Small intestine (tissue), 7 donors: ENCODE data around the gene PFDN5. TPM values are rescaled to one million over a fixed set of nuclear protein-coding genes. Genes with fewer than 3 reads are reported as not detected.

Source experiments
- DNase-seq, 2 donors: peaks; one replicate each; pipeline versions ENCODE4 v3.0.0 to v3.0.0-alpha.2; 2013
- FAIRE-seq: peaks from 2 replicates; lab custom pipeline; 2012; peaks lifted over from hg19 to GRCh38; lab: Jason Lieb, UNC
- H3K27ac ChIP-seq, 3 donors: one replicate each; pipeline ENCODE4 v1.5.1; 2013; ENCODE audit warnings: low read length in 2 of 3, mild to moderate bottlenecking in 2 of 3, control low read depth in 1 of 3, inconsistent platforms in 1 of 3, low read depth in 1 of 3, moderate library complexity in 1 of 3
- H3K27me3 ChIP-seq, 3 donors: one replicate each; pipeline ENCODE4 v1.6.1; 2013; ENCODE audit warnings: low read length in 3 of 3, inconsistent platforms in 1 of 3; ENCODE audit not compliant: control insufficient read depth in 3 of 3, insufficient read depth in 3 of 3
- H3K36me3 ChIP-seq, 3 donors: one replicate each; pipeline ENCODE4 v1.6.1; 2013; ENCODE audit warnings: low read length in 3 of 3, inconsistent platforms in 1 of 3, low read depth in 1 of 3, mild to moderate bottlenecking in 1 of 3, moderate library complexity in 1 of 3; ENCODE audit not compliant: control insufficient read depth in 3 of 3, insufficient read depth in 2 of 3
- H3K4me1 ChIP-seq, 3 donors: one replicate each; pipeline ENCODE4 v1.6.1; 2013; ENCODE audit warnings: low read length in 2 of 3, inconsistent platforms in 1 of 3, low read depth in 1 of 3, mild to moderate bottlenecking in 1 of 3, moderate library complexity in 1 of 3; ENCODE audit not compliant: control insufficient read depth in 3 of 3, insufficient read depth in 2 of 3
- H3K4me3 ChIP-seq, 3 donors: one replicate each; pipeline ENCODE4 v1.5.1; 2013; ENCODE audit warnings: low read length in 3 of 3, control low read depth in 1 of 3, inconsistent platforms in 1 of 3, low read depth in 1 of 3, mild to moderate bottlenecking in 1 of 3, moderate library complexity in 1 of 3
- H3K9me3 ChIP-seq, 2 donors: one replicate each; pipeline ENCODE4 v1.6.1; 2013; ENCODE audit warnings: low read depth in 1 of 2, low read length in 1 of 2; ENCODE audit not compliant: control insufficient read depth in 2 of 2, insufficient read depth in 1 of 2
- WGBS, 3 donors: extraction: QIAGEN DNeasy Blood & Tissue Kit; methylation state at CpG; one replicate each; pipeline ENCODE4 v1.1.7; 2013; 5-methylcytosine and 5-hydroxymethylcytosine counted together
- polyA plus RNA-seq, 4 donors: library from polyadenylated mRNA; stranded (reverse) in 3 of 4; unstranded in 1 of 4; fragments of 200-250 nt in 3 of 4; fragments of 120-200 nt in 1 of 4; gene quantifications; one replicate each; pipeline versions ENCODE4 v1.2.1 to v1.2.3, GENCODE V29; 2013
- donor health status: healthy with polysubstance abuse.
- donor health status: control.
- donor health status: control.
- donor health status: Bipolar disorder and iron deficiency.
- donor health status: healthy.

PFDN5 gene
- polyA plus RNA-seq, 4 donors, result 620 to 1,223 (median 795) TPM

DNA sequence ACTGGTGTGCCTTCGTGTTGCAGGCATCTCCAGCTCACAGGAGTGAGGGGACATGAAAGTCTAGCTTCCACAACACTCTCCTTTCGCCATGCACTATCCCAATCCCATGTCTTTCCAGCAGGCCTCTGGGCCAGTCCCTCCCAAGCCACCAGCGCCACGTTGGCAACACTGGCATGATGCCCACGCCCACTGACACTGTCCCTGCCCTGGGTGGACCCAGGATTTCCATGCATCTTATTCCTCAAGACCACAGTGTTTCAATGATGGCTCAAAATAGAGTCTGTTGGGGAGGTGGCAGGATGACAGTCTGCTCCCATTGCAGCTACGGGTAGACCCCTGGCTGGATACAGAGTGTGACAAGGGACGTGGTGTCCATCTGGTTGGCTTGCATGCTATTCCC, 38.5 kb downstream of the PFDN5 start:
- DNase-seq (no peak), FAIRE-seq (no peak)
- no peaks in the 10 kb centered on the region for H3K9me3 ChIP-seq
- H3K27ac ChIP-seq, result no peak overlapping the region
- no peaks in the 10 kb centered on the region for H3K36me3 ChIP-seq
- no peak overlapping the region for H3K4me3 ChIP-seq
- H3K4me1 ChIP-seq, result no peaks in the 10 kb centered on the region
- peaks cover 0 to 59% (median 13%) of the 10 kb centered on the region in 3 donors for H3K27me3 ChIP-seq
- 65 to 70% (median 66%) methylated on average over 7 of the region's 7 CpGs for WGBS, 3 donors

DNA sequence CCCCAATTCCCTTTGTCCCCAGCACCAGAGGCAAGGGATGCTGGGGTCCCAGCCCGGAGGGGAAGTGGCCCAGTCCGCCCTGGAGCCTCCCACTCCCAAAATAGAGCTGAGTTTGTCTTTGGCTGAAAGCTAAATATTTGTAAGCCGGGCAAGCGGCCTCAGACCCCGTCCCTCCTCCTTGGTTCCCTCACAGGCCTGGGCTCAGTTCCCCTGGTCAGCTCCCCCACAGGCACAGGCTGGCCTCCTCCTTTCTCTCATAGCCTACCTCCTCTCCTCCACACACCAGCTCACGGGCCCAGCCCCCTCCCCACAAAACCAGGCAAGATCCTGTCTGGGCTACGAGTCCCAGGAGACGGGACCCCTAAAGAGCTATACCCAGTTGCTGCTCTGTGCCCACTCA, 39.5 kb downstream of the PFDN5 start:
- no peak overlapping the region for H3K4me3 ChIP-seq
- no peaks in the 10 kb centered on the region for H3K9me3 ChIP-seq
- H3K36me3 ChIP-seq, result no peaks in the 10 kb centered on the region
- FAIRE-seq, result no peak
- H3K27me3 ChIP-seq, result peaks cover 0 to 64% (median 13%) of the 10 kb centered on the region in 3 donors
- no peak for DNase-seq
- no peak overlapping the region for H3K27ac ChIP-seq
- 82 to 87% (median 86%) methylated on average over 8 of the region's 8 CpGs for WGBS, 3 donors
- H3K4me1 ChIP-seq, result no peaks in the 10 kb centered on the region

DNA sequence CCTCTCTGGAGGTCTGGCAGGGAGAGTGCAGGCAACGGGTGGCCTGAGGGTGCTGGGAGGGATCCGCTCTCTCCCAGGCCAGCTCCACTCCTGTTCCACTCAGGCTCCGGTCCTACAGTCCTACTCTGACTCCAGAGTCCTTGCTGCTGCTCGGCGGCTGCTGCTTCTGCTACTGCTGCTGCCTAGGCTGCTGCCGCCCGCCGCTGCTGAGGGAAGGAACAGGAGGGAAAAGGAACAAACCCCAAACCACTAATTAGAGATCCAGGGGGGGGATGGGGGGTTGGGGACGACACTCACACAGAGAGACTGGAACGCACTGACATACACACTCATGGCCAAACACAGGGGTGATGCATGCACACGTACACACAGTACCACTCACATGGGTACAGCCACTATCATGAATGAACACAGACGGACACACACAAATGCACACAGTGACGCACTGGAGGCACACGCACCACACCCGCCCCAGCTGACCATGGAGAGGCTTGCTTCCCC, 40.9 kb downstream of the PFDN5 start, which contains the start of gene SP7:
Gene SP7, minus strand, starts transcription at position 174 of the 501 bp plus-strand sequence. CDS start 708 bp downstream, outside the sequence.
- no peak within 1 kb of the TSS for H3K27ac ChIP-seq
- FAIRE-seq (no peak), DNase-seq (no peak)
- no peaks in the 10 kb centered on the region for H3K9me3 ChIP-seq
- peaks cover 0 to 62% (median 13%) of the 10 kb centered on the region in 3 donors for H3K27me3 ChIP-seq
- WGBS, 3 donors, result 46 to 57% (median 47%) methylated on average over 13 to 15 of the region's 15 CpGs
- H3K4me1 ChIP-seq, result no peaks in the 10 kb centered on the region
- H3K4me3 ChIP-seq, result no peak within 1 kb of the TSS
- H3K36me3 ChIP-seq, result no peaks in the 10 kb centered on the region

DNA sequence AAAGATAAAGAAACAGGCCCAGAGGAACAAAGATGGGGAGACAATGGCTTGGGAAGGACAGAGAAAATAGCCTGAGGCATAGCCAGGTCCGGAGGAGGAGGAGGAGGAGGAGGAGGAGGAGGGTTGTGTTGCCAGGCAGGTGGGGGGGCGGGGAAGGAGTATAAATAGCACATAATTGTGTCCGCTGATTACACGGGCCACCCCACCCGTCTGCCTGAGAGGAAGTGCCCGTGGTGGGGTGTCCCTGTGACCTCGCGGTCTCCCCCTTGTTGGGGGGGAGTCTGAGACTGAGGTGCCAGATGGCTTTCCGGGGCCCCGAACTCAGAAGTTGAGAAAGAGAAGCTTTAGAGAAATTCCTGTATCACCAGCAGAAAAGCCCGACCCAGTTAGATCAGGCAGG, 42.7 kb downstream of the PFDN5 start:
- Histone ChIP-seq H3K4me3 (no peak overlapping the region), H3K9me3 (no peaks in the 10 kb centered on the region), H3K4me1 (no peaks in the 10 kb centered on the region), H3K27ac (no peak overlapping the region), H3K36me3 (no peaks in the 10 kb centered on the region), H3K27me3 (peaks cover 0 to 50% (median 13%) of the 10 kb centered on the region in 3 donors)
- WGBS, 3 donors, result 24 to 30% (median 29%) methylated on average over 11 of the region's 11 CpGs
- DNase-seq, result no peak
- FAIRE-seq, result no peak

DNA sequence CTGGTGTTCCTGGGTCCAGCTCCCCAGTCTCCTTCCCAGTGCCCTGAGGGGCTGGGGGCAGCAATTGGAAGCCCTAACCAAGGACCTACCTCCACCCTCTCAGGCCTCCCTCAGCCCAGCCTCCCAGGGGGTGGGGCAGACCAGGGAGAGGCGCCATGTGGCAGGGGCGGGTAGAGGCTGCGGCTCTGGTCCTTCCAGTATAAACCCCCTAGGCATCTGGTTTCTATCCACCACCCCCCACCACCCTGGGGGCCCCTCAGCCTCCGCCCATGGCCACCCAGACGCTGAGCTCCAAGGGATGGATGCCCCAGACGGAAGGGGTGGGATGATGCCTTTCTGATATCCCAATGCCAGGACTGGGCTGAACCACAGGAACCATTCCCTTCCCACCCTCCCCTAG, 43.6 kb downstream of the PFDN5 start:
- FAIRE-seq (no peak), DNase-seq (no peak)
- H3K4me3 ChIP-seq, result no peak overlapping the region
- H3K4me1 ChIP-seq, result no peaks in the 10 kb centered on the region
- H3K27ac ChIP-seq, result no peak overlapping the region
- no peaks in the 10 kb centered on the region for H3K36me3 ChIP-seq
- H3K27me3 ChIP-seq, result peaks cover 0 to 49% (median 13%) of the 10 kb centered on the region in 3 donors
- 37 to 52% (median 38%) methylated on average over 6 of the region's 6 CpGs for WGBS, 3 donors
- H3K9me3 ChIP-seq, result no peaks in the 10 kb centered on the region

DNA sequence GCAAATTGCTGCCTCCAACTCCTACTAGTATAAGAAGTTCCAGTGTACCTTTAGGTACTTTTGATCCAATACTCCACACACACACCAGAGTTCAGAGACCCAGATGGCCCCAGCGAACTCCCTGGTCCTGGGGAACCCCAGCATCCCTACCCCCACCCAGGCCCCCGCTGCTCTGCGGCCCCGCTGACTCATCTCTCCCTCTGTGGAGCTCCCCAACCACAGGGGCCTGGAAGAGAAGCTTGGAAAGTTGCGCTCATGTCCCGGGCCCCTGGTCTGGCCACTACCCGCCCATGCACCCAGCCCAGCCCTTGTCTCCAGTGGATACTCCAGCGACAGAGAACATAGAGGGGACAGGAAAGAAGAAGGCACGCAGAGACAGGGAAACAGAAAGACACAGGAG, 45.1 kb downstream of the PFDN5 start:
- WGBS, 3 donors, result 64 to 82% (median 78%) methylated on average over 9 of the region's 9 CpGs
- Histone ChIP-seq H3K9me3 (no peaks in the 10 kb centered on the region), H3K4me3 (no peak overlapping the region), H3K27ac (no peak overlapping the region), H3K36me3 (no peaks in the 10 kb centered on the region), H3K4me1 (peaks cover 0 to 6% (median 0%) of the 10 kb centered on the region in 3 donors), H3K27me3 (peaks cover 0 to 46% (median 11%) of the 10 kb centered on the region in 3 donors)
- FAIRE-seq (no peak), DNase-seq (no peak)

DNA sequence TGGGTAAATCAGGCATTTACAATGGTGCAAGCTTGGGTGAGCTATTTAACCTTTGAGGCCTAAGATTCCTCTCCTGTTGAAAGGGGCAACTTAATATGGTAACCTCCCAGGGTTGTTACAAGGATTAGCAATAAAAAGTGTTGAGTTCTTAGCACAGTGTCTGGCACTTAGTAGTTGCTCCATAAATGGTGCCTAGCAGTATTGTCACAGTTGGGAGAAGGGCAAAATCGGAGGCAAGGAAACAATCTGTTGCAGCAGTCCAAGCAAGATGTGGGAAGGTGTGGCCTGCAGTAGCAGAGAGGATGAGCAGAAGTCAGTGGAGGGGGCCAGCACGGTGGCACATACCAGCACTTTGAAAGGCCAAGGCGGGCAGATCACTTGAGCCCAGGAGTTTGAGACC, 48.1 kb downstream of the PFDN5 start:
- no peaks in the 10 kb centered on the region for H3K36me3 ChIP-seq
- H3K4me3 ChIP-seq, result no peak overlapping the region
- peaks cover 0 to 20% (median 3%) of the 10 kb centered on the region in 3 donors for H3K27me3 ChIP-seq
- DNase-seq, result no peak
- H3K4me1 ChIP-seq, result peaks cover 0 to 9% (median 0%) of the 10 kb centered on the region in 3 donors
- FAIRE-seq, result no peak
- no peaks in the 10 kb centered on the region for H3K9me3 ChIP-seq
- 62 to 79% (median 67%) methylated on average over 3 of the region's 3 CpGs for WGBS, 3 donors
- H3K27ac ChIP-seq, result no peak overlapping the region

DNA sequence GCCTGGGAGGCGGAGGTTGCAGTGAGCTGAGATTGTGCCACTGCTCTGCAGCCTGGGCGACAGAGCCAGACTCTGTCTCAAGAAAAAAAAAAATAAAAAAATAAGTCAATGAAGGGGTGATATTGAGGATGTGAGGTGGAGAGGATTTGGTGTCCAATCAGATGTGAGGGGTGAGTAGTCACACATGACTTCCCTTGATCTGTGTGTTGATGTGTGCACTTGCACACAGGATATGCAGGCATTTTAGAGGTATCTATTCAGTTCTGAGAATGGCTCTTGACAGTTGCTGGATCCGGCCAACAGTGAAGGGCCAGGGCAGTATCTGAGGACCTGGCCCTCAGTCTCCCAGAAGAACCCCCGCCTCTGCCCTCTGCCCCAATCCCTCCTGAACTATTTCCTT, 48.6 kb downstream of the PFDN5 start:
- H3K4me3 ChIP-seq, result no peak overlapping the region
- WGBS, 3 donors, result 92 to 94% (median 93%) methylated on average over 4 of the region's 4 CpGs
- no peak for FAIRE-seq
- no peaks in the 10 kb centered on the region for H3K9me3 ChIP-seq
- H3K36me3 ChIP-seq, result no peaks in the 10 kb centered on the region
- H3K27me3 ChIP-seq, result peaks cover 0 to 15% (median 0%) of the 10 kb centered on the region in 3 donors
- H3K4me1 ChIP-seq, result peaks cover 0 to 9% (median 0%) of the 10 kb centered on the region in 3 donors
- no peak for DNase-seq
- H3K27ac ChIP-seq, result no peak overlapping the region

DNA sequence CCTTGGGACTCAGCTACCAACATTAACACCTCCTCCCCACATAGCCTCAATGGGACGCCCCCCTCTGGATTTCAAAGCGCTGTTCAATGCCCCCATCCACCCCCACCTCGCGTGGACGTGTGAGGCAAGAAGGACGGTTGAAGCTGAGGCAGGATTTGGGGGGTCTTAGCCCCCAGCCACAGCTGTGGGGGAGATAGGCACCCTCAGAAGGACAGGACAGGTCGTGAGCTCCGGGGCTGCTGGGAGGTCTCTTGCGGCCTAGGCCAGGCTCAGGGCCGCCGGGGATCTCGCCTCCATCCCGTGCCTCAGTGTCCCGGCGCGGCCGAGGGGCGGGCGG, 49.1 kb downstream of the PFDN5 start:
- DNase-seq (no peak), FAIRE-seq (no peak)
- H3K9me3 ChIP-seq, result no peaks in the 10 kb centered on the region

More for the DNA sequence above, 49.1 kb downstream of the PFDN5 start:
- Histone ChIP-seq H3K4me1 (peaks cover 0 to 9% (median 0%) of the 10 kb centered on the region in 3 donors), H3K36me3 (no peaks in the 10 kb centered on the region), H3K4me3 (peak overlapping the region in 2 of 3 donors; percentile 57 to 72), H3K27ac (peak overlapping the region in 1 of 3 donors; percentile 47), H3K27me3 (peaks cover 0 to 12% (median 0%) of the 10 kb centered on the region in 3 donors)
- WGBS, 3 donors, result 4 to 10% (median 5%) methylated on average over 15 to 19 of the region's 19 CpGs
